Neural cell (in vitro differentiated cells): ENCODE data around the gene ZNF483. TPM values are rescaled to one million over a fixed set of nuclear protein-coding genes. Genes with fewer than 3 reads are reported as not detected.
"Not testable (repeated sequence)": the region's sequence is repeated elsewhere in the genome, so short reads cannot be mapped to it uniquely, and the experiment has no call there.

Experiments
- H2AFZ ChIP-seq: fragments of 200-600, 300-800 bp; sonication (generic), shearing (Covaris generic); 2 replicates; pipeline ENCODE4 v1.6.0; 2014; ENCODE audit warnings: low read depth, mild to moderate bottlenecking, antibody characterized with exemption, low read length, moderate library complexity
- H3F3A ChIP-seq: fragments of 200-600 bp; shearing (Covaris generic); 2 replicates; pipeline ENCODE4 v1.6.1; 2016; ENCODE audit warnings: mild to moderate bottlenecking, moderate library complexity, mixed read lengths, antibody characterized with exemption, low read length; ENCODE audit not compliant: insufficient read depth, poor library complexity, severe bottlenecking
- H3K27ac ChIP-seq: fragments of 200-600, 300-800 bp; sonication (generic), shearing (Covaris generic); 2 replicates; pipeline ENCODE4 v1.5.1; 2014; ENCODE audit warnings: mild to moderate bottlenecking, low read length, moderate library complexity
- H3K27me3 ChIP-seq: fragments of 300-800, 200-600 bp; sonication (generic), shearing (Covaris generic); 2 replicates; pipeline ENCODE4 v1.6.0; 2014; ENCODE audit warnings: mild to moderate bottlenecking, low read depth, low read length, moderate library complexity; ENCODE audit not compliant: insufficient read depth
- H3K36me3 ChIP-seq: fragments of 300-800, 200-600 bp; sonication (generic), shearing (Covaris generic); 2 replicates; pipeline ENCODE4 v1.5.1; 2014; ENCODE audit warnings: mild to moderate bottlenecking, antibody characterized with exemption, low read length, moderate library complexity; ENCODE audit not compliant: insufficient read depth
- H3K4me2 ChIP-seq: fragments of 300-800, 200-600 bp; sonication (generic), shearing (Covaris generic); 2 replicates; pipeline ENCODE4 v1.6.0; 2014; ENCODE audit warnings: mild to moderate bottlenecking, low read length
- H3K4me3 ChIP-seq: fragments of 300-800, 200-600 bp; sonication (generic), shearing (Covaris generic); 2 replicates; pipeline ENCODE4 v1.5.1; 2014; ENCODE audit warnings: mild to moderate bottlenecking, low read length, moderate library complexity
- H3K79me2 ChIP-seq: fragments of 200-600 bp; shearing (Covaris generic); replicated peaks from 2 replicates; pipeline ENCODE4 v1.6.0; 2014; ENCODE audit warnings: mild to moderate bottlenecking, low read length, moderate library complexity; ENCODE audit not compliant: insufficient read depth
- H3K9ac ChIP-seq: fragments of 300-800, 200-600 bp; sonication (generic), shearing (Covaris generic); 2 replicates; pipeline ENCODE4 v1.6.1; 2016; ENCODE audit warnings: mild to moderate bottlenecking, low read length, mixed read lengths
- H3K9me2 ChIP-seq: fragments of 200-600 bp; shearing (Covaris generic); 2 replicates; pipeline ENCODE4 v1.6.1; 2016; ENCODE audit warnings: mild to moderate bottlenecking, low read length, mixed read lengths; ENCODE audit not compliant: insufficient read depth
- H3K9me3 ChIP-seq: fragments of 200-600, 300-800 bp; sonication (generic), shearing (Covaris generic); 2 replicates; pipeline ENCODE4 v1.6.1; 2016; ENCODE audit warnings: mild to moderate bottlenecking, mixed run types, low read length, moderate library complexity, mixed read lengths
- H4K20me1 ChIP-seq: fragments of 200-600 bp; shearing (Covaris generic); 2 replicates; pipeline ENCODE4 v1.6.1; 2016; ENCODE audit warnings: mild to moderate bottlenecking, mixed run types; ENCODE audit not compliant: insufficient read depth
- CTCF ChIP-seq: fragments of 450-650 bp; IDR thresholded peaks from 2 replicates; pipeline ENCODE4 v1.5.1; 2014; ENCODE audit warnings: antibody characterized with exemption, mild to moderate bottlenecking, moderate library complexity; ENCODE audit not compliant: poor library complexity, severe bottlenecking
- EP300 ChIP-seq: fragments of 450-650 bp; conservative IDR thresholded peaks from 2 replicates; pipeline ENCODE4 v1.6.1; 2014; ENCODE audit warnings: antibody characterized with exemption, mild to moderate bottlenecking, moderate library complexity; ENCODE audit not compliant: poor library complexity, severe bottlenecking
- EZH2 ChIP-seq: fragments of 200-600, 300-800 bp; shearing (Covaris generic), sonication (generic); IDR thresholded peaks from 2 replicates; pipeline ENCODE4 v1.6.1; 2014; ENCODE audit warnings: antibody characterized with exemption, low read length, borderline replicate concordance, mild to moderate bottlenecking; ENCODE audit not compliant: insufficient read depth, poor library complexity, severe bottlenecking
- MXI1 ChIP-seq: fragments of 450-650 bp; conservative IDR thresholded peaks from 2 replicates; pipeline ENCODE4 v1.6.1; 2014; ENCODE audit warnings: antibody characterized with exemption, mild to moderate bottlenecking; ENCODE audit not compliant: poor library complexity, severe bottlenecking
- POLR2AphosphoS5 ChIP-seq: IDR thresholded peaks from 2 replicates; pipeline ENCODE4 v1.6.1; 2012
- RAD21 ChIP-seq: fragments of 450-650 bp; conservative IDR thresholded peaks from 2 replicates; pipeline ENCODE4 v1.6.1; 2014; ENCODE audit warnings: antibody characterized with exemption, mild to moderate bottlenecking, moderate library complexity
- REST ChIP-seq: IDR thresholded peaks from 2 replicates; pipeline ENCODE4 v1.6.1; 2012; ENCODE audit warnings: borderline replicate concordance
- SMC3 ChIP-seq: fragments of 450-650 bp; conservative IDR thresholded peaks from 2 replicates; pipeline ENCODE4 v1.6.1; 2014; ENCODE audit warnings: antibody characterized with exemption, mild to moderate bottlenecking, moderate library complexity; ENCODE audit not compliant: poor library complexity
- TAF1 ChIP-seq: IDR thresholded peaks from 2 replicates; pipeline ENCODE4 v1.6.1; 2012; ENCODE audit warnings: low read depth
- polyA plus RNA-seq: library from polyadenylated mRNA; depleted of rRNA; stranded (reverse); fragments of >200 nt; gene quantifications from 2 replicates; pipeline ENCODE4 v1.2.3, GENCODE V29; 2014

ZNF483 gene
- polyA plus RNA-seq, 1 donor from 2014 or later = 2.9 TPM

- no peak overlapping the region for H3K4me2 ChIP-seq
- no peaks in the 10 kb centered on the region for H3K79me2 ChIP-seq
- H3K27me3 ChIP-seq = no peaks in the 10 kb centered on the region
- H3K27ac ChIP-seq = no peak overlapping the region
- no peaks in the 10 kb centered on the region for H3F3A ChIP-seq
- no peaks in the 10 kb centered on the region for H3K36me3 ChIP-seq
- no peak for TF ChIP-seq RAD21
- no peak for TF ChIP-seq EP300
- no peak for TF ChIP-seq MXI1
- no peak for TF ChIP-seq REST
- TF ChIP-seq TAF1 = no peak
- no peak for TF ChIP-seq EZH2
- TF ChIP-seq SMC3 = no peak
- no peak for TF ChIP-seq CTCF
- no peak for TF ChIP-seq POLR2AphosphoS5
- H3K9me2 ChIP-seq = no peaks in the 10 kb centered on the region
- no peaks in the 10 kb centered on the region for H3K9me3 ChIP-seq
- no peak overlapping the region for H3K4me3 ChIP-seq
- no peak overlapping the region for H3K9ac ChIP-seq
- H2AFZ ChIP-seq = no peak overlapping the region
- no peaks in the 10 kb centered on the region for H4K20me1 ChIP-seq
Observed at GRCh38 chr9:111566234-111566633, 41.3 kb downstream of the ZNF483 start.

GRCh38 chr9:111568127-111568526, 43.1 kb downstream of the ZNF483 start:
- H3K4me2 ChIP-seq, H4K20me1 ChIP-seq, H3K9me2 ChIP-seq, H3K9ac ChIP-seq, H3K36me3 ChIP-seq, H3K4me3 ChIP-seq, H3K9me3 ChIP-seq, H3K79me2 ChIP-seq, H3K27me3 ChIP-seq, H3F3A ChIP-seq, H2AFZ ChIP-seq, H3K27ac ChIP-seq: not testable (repeated sequence)
